SHP77 treated with DMSO at 0.1 percent for 48 hours (cell line): ENCODE results near the gene ADAP2.
A peak's percentile ranks its signal among the peaks of the same experiment; 100 is the strongest.
"Not testable (repeated sequence)": the region's sequence is repeated elsewhere in the genome, so short reads cannot be mapped to it uniquely, and the experiment has no call there.

Experiments
- DNase-seq: peaks from one replicate; lab custom pipeline; 2025; lab: John Stamatoyannopoulos, UW

The ADAP2 gene, protein sequence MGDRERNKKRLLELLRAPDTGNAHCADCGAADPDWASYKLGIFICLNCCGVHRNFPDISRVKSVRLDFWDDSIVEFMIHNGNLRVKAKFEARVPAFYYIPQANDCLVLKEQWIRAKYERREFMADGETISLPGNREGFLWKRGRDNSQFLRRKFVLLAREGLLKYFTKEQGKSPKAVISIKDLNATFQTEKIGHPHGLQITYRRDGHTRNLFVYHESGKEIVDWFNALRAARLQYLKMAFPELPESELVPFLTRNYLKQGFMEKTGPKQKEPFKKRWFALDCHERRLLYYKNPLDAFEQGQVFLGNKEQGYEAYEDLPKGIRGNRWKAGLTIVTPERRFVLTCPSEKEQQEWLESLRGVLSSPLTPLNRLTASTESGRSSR

DNA sequence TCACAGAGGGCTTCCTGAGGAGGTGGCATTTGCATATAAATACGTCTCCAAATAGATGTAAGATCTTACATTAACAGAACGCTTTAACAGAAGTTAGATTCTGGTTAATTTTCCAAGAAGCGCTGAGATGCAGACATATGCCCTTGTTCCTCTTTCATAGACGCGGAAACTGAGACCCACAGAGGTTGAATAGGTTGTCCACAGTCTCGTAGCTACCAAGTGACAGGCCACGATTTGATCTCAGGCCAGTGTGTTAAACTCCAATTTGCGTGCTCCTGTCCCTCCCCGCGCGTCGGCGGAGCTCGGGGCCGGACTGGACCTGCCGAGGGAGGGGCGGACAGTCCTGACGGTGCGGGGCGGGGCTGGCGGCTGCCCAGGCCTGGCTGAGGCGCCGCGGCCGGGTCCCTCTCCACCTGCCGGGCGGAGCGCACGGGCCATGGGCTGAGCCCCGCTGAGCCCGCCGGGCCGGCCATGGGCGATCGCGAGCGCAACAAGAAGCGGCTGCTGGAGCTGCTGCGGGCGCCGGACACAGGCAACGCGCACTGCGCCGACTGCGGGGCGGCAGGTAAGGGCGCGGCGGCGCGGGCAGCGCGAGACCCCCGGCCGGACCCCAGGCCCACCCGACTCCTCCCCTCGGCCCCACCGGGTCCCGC is at the start of gene ADAP2:
Gene ADAP2, plus strand, starts transcription at position 402 of the 653 bp plus-strand sequence. Its CDS starts 70 bp downstream, at position 472.
- no peak for DNase-seq

DNA sequence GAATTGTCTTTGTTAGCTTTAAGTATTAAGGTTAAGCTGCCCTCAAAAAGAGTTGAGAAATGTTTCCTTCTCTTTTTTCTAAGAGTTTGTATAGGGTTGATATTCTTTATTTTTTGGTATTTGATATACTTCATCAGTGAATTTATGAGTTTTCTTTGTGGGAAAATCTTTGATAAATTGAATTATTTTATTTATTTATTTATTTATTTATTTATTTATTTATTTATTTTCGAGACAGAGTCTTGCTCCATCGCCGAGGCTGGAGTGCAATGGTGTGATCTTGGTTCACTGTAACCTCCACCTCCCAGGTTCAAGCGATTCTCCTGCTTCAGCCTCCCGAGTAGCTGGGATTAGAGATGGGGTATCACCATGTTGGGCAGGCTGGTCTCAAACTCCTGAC is 35.6 kb upstream of the ADAP2 start:
- no peak for DNase-seq

DNA sequence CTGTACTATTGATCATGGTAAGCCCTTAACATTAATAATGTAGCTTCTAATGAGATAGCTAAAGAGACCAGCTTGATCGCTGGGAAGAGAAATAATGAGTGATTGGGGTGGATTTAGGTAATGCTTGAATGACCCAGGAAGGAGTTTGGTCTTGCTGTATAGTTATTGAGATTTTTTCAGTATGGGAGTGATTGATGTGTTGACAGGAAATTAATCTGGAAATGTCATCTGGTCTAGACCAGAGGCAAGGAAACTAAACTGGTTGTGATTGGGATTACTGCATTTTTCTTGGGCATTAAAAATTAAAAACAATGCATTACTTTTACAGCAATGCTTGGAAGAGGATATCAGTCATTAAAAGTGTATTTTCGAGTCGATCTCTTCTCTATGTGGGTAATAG is 27.5 kb upstream of the ADAP2 start:
- no peak for DNase-seq

DNA sequence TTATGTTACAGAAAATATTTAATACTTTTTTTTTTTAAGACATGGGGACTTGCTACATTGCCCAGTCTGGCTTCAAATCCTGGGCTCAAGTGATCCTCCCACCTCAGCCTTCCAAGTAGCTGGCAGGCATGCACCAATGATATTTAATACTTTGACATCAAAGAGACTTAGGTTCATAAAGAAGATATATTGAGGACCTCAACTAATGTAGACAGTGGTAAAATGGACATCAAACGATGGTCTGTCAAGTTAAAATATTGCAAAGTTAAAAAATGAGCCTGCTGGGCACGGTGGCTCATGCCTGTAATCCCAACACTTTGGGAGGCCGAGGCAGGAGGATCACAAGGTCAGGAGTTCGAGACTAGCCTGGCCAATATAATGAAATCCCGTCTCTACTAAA is 24.4 kb upstream of the ADAP2 start:
- no peak for DNase-seq

DNA sequence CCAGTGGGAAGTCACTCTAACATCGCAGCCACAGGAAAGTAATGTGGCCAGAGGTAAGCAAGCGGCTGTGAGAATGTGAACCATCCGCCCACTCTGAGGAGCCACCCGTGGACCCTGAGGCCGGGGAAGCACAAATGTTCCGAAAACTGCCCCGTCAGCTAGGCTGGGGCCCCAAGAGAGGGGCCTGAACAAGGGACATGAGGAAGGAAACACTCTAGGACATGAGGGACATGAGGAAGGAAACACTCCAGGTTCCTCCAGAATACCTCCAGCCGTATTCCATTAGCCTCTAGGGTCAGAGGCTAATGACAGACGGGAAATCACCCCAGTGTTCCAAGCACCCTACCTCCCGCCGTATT is 16.0 kb upstream of the ADAP2 start:
- no peak for DNase-seq

DNA sequence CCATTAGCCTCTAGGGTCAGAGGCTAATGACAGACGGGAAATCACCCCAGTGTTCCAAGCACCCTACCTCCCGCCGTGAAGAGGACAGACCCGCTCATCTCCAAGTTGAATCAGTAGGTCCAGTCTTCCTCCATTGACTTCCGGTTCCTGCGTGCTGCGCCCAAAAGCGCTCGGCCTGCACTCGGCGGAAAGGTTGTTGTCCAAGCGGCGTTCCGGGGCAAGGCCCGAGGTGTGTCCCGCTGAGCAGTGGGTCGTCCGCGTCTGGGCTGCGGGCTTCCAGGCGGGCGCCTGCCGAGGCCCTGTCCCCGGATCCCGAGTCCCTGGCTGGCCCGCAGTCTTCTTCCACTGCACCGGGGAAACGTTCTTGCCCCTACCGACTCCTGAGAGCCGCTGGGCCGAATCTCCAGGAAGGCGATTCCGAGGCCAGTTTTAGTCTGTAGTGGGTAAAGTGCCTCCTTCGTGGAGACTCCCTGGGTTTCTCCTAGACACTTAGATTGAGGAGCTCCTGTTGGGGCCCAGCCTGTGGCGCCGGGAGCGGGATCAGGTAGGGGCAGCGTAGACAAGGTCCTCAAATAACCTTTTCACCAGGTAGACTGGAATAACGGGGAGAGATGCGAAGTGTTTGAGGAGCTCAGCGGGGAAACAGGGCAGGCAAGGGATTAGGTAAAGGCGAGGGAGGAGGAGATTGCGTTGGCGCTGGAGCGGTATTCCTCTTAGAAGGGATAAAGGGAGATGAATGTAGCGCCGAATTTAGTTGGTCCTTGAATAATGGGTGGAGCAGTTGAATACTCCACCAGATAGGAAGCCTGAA is 15.4 kb upstream of the ADAP2 start, which contains the start of gene TEFM:
Gene TEFM, minus strand, starts transcription at position 138 of the 811 bp plus-strand sequence. Its CDS starts 40 bp downstream, at position 98.
- peak; percentile 62 for DNase-seq

DNA sequence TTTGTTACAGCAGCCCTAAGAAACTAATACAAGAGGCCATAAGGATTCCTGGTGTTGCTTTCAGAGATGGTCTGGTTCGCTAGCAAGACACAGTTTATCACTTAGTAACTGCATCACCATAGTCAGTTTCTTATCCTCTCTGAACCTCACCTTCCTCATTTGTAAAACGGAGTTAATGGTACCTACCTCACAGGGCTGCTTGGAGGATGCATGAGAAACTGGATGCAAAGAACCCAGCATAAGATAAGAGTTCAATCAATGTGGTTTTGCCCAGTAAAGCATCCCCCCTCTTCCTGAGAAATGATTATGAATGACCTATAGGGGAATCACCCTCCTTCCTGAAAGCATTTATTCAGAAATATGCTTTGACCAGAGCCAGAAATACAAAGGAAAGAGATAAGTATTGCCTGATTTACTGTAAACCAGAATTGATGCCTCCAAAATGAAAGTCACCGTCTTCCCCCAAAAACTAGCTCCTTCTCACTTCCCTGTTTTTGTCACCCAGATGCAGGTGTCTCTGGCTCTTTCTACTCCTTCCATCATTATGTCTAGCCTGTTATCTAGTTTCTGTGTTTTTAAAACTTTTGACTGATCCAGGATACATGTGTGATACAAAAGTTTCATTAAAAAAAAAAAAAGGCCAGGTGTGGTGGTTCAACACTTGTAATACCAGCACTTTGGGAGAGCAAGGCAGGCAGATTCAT is 12.9 kb upstream of the ADAP2 start:
- no peak for DNase-seq

DNA sequence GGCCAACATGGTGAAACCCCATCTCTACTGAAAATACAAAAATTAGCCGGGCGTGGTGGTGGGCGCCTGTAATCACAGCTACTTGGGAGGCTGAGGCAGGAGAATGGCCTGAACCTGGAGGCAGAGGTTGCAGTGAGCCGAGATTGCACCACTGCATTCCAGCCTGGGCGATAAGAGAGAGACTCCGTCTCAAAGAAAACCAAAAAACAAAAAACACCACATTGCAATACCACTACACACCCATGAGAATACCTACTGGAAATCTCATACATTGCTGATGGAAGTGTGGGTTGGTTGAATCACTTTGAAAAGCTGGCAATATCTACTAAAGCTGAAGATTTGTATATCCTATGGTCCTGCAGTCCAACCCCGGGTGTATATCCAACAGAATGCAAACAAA is 11.6 kb upstream of the ADAP2 start:
- DNase-seq: not testable (repeated sequence)

DNA sequence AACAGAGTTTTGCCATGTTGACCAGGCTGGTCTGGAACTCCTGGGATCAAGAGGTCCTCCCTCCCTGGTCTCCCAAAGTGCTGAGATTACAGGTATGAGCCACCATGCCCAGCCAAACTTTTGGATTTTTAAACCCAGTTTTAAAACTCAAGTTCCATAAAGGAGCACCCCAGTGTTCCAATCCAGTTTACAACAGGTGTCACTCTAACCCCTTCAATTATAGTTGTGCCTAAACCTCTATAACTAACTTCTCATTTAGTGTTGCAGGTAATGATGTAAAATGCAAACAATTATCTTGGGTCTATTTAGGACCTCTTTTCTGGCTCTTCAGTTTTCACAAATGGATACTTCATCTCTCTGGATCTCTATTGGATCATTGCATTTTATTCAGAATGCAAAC is 7.8 kb upstream of the ADAP2 start:
- DNase-seq: no peak

DNA sequence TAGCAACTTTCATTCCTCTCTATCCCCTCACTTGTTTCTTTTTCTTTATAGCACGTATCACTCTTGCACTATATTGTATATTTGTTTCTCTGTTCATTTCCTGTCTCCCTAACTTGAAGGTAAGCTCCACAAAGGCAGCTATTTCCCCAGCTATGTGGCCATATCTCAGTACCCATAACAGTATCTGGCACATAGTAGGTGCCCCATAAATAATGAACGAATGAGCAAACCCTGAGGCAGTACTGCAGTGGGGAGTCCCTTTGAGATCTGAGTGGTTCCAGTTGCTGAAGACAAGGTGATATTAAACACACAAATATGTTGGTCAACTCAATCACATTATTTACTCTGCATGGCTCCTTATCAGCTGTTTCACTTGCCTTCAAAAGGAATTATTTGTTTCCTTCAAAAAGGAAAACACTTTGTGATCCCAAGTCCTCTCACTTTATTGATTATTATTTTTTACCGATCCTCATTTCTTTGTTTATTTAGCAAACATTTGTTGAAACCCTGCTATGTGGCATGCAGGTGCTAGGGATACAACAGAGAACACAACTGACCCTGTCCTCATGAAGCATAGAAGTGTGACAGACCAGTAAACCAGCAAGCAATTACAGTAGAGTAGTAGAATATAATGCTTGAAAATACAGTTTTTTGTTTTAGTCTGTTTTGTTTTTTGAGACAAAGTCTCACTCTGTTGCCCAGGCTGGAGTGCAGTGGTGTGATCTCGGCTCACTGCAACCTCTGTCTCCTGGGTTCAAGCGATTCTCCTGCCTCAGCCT is 5.7 kb upstream of the ADAP2 start:
- no peak for DNase-seq

DNA sequence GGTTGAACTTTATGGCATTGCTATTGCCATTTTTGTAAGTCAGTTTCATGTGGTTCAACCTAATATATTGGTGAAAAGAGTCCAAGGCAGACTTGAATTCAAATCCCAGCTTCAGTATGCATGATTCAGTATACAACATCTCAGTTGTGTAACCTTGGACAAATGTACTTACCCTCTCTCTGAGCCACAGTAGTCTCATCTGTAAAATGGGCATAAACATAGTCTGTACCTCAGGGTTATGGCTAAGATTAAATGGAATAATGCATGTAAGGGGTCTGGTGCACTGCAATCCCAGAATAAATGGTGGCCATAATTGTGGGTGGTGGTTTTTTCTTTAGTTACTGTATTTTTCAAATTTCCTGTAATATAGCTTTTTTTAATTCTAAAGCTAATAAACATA is 4.7 kb upstream of the ADAP2 start:
- DNase-seq: no peak

DNA sequence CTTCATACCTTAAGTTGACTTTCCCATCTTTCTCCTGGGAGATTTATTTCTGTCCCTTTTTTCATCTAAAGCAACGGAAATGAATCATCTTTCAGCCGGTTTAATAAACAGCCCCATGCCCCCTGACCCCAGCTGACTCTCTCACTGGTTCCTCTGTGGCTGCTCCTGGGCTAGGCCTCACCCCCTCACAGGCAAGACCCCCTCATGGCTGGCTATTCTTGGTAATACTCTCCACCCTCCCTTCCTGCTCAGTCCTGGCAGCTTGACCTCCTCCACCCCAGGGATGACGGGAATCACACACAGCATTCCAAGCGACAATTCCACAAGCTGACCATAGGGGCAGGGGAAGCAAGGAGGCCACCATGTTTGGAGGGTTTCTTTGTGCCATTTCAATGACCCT is 1.5 kb upstream of the ADAP2 start:
- DNase-seq: no peak

DNA sequence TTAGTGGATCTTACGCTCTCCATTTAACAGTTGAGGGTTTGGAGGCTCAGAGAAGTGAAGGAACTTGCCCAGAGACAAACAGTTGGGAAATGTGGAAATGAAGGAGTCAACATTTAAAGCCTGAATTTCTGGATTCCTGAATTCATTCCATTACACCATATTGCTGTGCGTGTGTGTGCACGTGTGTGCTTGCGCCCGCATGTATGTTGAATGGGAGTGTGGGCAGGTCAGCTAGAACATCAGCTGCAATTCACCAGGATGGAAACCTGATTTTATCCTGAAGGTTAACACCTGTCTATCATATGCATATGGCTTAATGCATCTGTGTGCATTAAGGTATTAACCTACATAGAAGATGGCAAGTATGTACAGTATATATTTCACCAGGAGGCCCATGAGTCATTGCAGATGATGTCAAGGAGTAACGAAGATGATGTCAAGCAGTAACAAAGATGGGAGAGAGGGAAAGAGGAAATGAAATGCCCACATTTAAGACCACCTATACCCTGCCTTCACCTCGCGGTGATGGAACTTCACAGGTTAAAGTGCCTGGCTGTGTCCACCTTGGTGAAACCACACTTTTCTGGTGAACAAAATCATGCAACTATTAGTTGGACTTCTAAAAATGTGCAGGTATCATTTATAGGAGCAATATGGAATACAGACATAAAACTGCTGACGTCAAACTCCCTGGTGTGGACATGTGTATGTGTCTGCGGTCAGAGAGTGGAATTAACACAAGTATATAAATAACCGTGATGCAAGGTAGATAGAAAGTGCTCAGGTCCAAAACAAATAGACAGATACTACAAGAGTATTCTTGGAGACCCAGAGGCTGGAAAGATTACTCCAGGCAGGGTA is 832 bp upstream of the ADAP2 start:
- no peak for DNase-seq

DNA sequence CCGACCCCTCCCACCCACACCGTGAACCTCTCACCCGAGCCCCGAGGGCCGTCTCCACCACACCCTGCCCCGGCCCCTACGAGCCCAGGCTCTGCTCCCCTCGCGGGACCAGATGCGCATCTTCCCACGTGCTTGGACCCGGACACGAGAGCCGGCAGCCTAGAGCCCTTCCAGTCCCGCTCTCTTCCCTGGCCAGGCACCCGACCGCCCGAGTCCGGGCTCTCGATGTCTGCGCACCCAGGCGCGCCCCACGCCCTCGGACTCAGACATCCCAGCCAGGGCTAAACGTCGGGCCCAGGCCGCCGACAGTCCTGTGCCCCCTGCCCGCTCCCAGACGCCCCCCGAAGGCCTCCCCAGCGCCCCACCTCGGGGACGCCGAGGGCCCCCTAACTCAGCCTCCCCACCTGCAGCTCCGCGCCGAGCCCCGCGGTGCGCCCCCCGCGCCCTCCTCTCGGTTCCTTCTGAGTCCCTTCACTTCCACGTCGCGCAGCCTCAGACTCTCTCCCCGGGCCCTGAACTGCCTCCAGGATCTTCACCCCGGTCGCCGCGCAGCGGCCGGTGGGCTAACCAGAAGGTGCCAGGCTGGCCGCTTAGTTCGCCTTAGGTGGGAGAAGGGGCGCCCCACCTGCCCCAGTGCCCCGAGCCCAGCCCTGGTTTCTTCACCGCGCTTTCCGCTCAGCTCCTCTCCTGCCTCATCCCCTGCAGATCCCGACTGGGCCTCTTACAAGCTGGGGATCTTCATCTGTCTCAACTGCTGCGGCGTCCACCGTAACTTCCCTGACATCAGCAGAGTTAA is 688 bp downstream of the ADAP2 start:
- DNase-seq: no peak

DNA sequence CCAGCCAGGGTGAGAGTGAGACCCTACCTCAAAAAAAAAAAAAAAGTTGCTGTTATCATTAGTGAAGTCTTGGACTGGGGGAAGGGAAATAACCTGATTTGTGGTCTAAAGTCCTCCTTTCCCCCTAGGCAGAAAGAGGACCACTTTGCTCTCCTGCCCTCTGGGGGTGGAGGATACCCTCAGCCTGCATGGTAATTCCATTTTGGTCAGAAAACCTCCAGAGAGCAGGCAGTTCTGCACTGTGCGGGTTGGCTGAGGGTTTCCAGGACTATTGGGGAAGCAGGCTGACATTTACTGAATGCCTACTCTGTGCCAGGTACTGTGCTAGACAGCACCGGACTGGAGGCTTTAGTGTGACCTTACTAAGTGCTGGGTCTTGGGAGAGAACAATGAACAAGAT is 2.6 kb downstream of the ADAP2 start:
- no peak for DNase-seq

DNA sequence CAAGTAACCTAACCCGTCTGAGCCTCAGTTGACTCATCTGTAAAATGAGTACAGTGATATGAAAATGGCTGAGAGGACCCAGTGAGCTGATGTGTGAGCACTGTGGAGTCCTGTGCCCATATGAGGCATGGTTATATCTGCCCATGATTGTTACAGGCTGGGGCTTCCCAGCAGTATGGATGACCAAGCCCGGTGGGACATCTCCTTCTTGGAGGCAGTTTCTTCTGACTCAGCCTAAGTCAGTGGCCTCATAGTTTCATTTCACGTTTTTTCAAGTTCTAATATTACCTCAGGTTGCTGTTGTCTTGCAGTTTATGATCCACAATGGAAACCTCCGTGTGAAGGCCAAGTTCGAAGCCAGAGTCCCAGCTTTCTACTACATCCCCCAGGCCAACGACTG is 4.8 kb downstream of the ADAP2 start:
- no peak for DNase-seq

DNA sequence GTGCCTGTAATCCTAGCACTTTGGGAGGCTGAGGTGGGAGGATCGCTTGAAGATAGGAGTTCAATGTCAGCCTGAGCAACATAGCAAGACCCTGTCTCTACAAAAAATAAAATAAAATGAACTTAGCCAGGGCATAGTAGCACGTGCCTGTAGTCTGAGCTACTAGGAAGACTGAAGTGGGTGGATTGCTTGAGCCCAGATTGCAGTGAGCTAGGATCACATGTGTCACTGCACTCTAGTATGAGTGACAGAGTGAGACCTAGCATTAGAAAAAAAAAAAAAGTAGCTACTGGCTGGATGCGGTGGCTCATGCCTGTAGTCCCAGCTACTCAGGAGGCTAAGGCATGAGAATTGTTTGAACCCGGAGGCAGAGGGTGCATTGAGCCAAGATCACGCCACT is 6.0 kb downstream of the ADAP2 start:
- DNase-seq: no peak

DNA sequence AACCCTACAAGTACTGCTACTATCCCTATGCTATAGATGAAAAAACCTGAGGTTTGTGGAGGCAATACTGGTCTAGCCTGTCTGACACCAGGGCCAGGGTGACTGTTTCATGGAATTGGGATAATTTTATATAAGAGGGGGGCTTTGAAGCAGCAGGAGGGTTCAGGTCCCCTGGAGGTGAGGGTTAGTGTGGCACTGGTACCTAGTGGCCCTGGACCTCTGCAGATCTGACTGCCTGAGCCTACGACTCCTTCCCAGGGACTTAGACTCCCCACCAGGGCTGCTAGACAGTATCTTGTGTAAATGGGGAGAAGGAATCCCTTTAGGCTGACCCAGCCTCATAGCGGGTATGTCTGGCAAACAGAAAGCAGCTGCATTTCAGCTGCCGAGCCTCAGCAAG is 6.8 kb downstream of the ADAP2 start:
- DNase-seq: no peak

DNA sequence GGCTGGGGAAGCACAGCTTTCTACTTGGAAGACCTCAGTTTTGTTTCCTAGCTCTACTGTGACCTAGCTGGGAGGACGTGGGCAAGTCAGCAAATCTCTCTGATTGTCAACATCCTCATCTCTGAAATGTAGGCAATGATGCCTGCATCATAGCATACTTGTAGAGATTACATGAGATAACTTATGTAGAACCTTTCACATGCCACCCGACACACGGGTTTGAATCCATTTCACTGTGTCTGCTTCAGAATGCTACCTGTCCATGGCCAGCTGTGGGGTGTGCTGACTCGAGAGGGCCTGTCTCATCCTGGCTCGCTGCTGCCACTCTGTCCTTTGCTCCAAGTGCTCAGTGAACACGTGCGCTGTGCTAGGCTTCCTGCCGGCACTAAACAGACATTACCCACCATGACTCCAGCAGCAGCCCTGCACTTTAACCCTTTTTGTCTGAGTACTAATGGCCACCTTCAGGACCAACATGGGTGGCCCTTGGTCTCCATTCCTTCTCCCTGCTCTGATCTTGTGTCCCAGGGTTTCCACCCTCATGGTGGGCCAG is 7.4 kb downstream of the ADAP2 start:
- DNase-seq: no peak
